Cardiac fibroblast (primary cell): ENCODE measurements around the gene OTULINL.
A peak's percentile ranks its signal among the peaks of the same experiment; 100 is the strongest.
"Not testable (repeated sequence)": the region's sequence is repeated elsewhere in the genome, so short reads cannot be mapped to it uniquely, and the experiment has no call there.

Experiments
- DNase-seq, 2 donors: peaks; one replicate each; pipeline versions ENCODE4 v3.0.0 to v3.0.0-alpha.2; 2010; ENCODE audit warnings: low read depth in 2 of 2
- H3K4me3 ChIP-seq, 2 donors: replicated peaks in 1 of 2; 1 replicate in 1 of 2; 2 replicates in 1 of 2; pipeline ENCODE4 v1.5.1; 2011; ENCODE audit warnings: low read depth in 2 of 2, low read length in 2 of 2, mild to moderate bottlenecking in 2 of 2, moderate library complexity in 1 of 2
- TF ChIP-seq, protein P1 (sequence below): IDR thresholded peaks from one replicate; pipeline ENCODE4 v1.5.1; 2011; ENCODE audit warnings: low read depth, mild to moderate bottlenecking, low read length, inconsistent platforms

OTULINL gene

DNA sequence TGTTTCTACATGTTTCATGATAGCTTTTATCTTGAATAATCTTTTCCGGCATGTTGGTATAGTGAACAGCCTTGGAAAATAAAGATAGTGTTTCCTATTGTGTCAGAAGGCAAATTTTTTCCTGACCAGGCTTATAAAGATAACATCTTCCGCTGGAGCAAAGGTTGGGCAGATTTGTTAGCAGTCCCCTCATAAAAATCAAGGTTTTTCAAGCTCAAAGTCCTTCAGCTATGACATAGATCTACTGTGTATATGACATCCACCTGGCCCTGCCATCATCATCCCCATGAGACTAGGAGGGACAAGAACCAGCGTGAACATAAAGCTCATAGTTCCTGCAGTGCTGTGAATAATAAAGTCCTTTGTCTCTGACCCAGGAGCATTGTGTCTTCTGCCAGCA, 30.4 kb upstream of the OTULINL start:
- TF ChIP-seq, protein P1, sequence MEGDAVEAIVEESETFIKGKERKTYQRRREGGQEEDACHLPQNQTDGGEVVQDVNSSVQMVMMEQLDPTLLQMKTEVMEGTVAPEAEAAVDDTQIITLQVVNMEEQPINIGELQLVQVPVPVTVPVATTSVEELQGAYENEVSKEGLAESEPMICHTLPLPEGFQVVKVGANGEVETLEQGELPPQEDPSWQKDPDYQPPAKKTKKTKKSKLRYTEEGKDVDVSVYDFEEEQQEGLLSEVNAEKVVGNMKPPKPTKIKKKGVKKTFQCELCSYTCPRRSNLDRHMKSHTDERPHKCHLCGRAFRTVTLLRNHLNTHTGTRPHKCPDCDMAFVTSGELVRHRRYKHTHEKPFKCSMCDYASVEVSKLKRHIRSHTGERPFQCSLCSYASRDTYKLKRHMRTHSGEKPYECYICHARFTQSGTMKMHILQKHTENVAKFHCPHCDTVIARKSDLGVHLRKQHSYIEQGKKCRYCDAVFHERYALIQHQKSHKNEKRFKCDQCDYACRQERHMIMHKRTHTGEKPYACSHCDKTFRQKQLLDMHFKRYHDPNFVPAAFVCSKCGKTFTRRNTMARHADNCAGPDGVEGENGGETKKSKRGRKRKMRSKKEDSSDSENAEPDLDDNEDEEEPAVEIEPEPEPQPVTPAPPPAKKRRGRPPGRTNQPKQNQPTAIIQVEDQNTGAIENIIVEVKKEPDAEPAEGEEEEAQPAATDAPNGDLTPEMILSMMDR, result no peak
- no peak for DNase-seq
- no peak overlapping the region for H3K4me3 ChIP-seq

DNA sequence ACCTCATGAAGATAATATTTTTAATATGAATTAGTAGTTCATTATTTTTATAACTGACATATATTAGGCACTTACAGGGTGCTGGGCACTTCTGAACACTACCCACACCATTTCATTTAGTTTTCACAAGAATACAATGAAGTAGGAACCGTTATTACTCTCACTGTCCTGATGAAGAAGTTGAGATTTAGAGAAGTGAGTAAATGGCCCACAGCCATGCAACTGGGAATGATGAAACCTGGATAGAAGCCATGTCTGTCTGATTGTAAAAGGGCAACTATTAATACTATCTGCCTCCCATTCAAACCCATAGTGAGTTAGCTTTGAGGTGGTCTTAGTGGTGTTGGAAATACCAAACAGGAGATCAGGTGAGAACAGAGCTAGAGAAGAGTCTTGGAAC, 29.6 kb upstream of the OTULINL start:
- DNase-seq, result peak in 1 of 2 donors; percentile 5
- TF ChIP-seq, protein P1, result no peak
- no peak overlapping the region for H3K4me3 ChIP-seq

DNA sequence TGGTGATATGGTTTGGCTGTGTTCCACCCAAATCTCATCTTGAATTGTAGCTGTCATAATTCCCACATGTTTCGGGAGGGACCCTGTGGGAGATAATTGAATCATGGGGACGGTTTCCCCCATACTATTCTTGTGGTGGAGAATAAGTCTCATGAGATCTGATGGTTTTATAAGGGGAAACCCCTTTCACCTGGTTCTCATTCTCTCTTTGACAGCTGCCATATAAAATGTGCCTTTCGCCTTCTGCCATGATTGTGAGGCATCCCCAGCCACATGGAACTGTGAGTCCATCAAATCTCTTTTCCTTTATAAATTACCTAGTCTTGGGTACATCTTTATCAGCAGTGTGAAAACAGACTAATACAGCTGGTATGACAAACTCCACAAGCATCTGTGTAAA, 27.3 kb upstream of the OTULINL start:
- not testable (repeated sequence) for DNase-seq, H3K4me3 ChIP-seq

DNA sequence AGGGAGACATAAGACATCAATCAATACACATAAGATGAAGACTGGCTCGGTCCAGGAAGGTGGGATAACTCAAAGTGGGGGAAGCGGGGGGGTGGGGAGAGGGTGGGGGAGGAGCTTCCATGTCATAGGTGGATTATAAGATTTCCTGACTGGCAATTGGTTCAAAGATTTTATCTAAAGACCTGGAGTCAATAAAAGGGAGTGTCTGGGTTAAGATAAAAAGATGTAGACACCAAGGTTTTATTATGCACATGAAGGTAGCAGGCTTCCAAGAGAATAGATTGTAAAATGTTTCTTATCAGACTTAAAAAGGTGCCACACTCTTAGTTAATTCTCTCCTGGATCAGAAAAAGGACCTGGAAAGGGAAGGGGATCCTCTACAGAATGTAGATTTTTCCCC, 25.6 kb upstream of the OTULINL start:
- H3K4me3 ChIP-seq, result no peak overlapping the region
- TF ChIP-seq, protein P1, result no peak
- no peak for DNase-seq

DNA sequence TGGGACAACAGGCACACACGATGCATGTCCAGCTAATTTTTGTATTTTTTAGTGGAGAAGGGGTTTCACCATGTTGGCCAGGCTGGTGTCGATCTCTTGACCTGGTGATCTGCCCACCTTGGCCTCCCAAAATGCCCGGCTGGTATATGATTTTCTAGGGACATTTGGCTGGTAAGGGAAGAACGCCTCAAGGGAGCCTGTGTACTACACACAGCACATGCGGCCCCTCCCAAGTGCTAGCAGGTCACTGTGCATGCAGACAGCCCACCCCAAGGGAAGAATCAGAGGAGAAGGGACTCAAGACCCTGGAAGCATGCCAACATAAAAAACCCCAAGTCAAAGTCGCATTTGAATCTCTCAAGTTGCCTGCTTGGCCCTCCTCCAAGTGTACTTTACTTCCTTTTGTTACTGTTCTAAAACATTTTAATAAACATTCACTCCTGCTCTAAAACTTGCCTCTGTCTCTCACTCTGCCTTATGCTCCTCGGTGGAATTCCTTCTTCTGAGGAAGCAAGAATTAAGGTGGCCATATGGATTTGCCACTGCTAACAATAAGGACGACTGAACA, 24.3 kb upstream of the OTULINL start:
- no peak overlapping the region for H3K4me3 ChIP-seq
- TF ChIP-seq, protein P1, result no peak

DNA sequence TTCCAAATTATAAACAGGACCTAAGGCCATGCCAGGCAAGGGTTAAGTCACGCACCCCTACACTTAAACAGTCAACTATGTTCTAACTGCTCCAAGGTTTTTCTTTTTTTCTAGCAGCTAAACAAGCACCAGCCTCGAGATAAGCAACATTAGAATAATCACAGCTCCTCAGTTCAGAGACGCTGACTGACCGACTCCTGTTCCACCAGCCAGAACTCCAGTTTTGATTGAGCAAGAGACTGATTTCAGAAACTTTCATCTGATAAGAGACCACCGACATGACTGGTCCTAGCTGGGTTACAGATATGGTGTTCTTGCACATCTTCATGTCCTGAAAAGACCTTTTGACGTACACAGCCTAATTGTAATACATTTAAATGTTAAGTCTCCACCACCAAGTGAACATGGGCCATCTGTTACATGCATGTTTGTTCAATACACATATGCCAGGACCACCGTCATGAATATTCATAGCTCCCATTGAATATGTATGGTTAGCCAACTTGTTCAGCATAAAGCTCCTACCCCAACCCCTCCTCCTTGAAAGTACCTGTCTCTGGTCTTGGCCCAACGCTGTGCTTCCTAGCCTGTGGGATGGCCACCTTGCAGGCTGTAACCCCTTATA, 23.7 kb upstream of the OTULINL start:
- TF ChIP-seq, protein P1, result no peak
- peak in 1 of 2 donors; percentile 37 for DNase-seq
- no peak overlapping the region for H3K4me3 ChIP-seq

More for the DNA sequence above, 24.3 kb upstream of the OTULINL start:
- DNase-seq, result peak in 1 of 2 donors; percentile 16

DNA sequence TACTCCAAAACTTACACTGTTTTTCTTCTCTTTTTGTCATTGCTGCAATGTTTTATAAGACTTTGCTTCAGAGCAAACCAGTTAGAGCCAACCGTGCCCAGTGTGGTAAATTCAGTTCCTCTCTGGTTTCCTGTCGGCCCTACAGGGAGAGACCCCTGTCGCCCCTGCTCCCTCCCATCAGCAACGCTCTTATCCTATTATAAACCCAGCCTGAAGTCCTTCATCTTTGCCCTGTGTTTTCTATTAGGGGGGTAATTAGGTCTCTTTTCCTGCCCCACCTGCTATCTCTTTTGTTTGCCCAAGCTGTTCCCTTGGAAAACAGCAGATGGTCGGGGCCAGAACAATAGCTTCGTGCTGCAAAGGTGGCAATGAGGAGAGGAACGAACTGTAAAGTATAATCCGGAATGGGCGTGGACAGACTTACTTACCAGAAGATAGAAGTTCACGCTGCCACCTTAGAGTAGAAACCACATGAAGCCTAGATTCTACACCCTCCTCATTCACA, 21.4 kb upstream of the OTULINL start:
- H3K4me3 ChIP-seq, result no peak overlapping the region
- TF ChIP-seq, protein P1, result no peak

More for the DNA sequence above, 21.4 kb upstream of the OTULINL start:
- no peak for DNase-seq
